Measurements from ENCODE around the gene GPRIN2.

DNA sequence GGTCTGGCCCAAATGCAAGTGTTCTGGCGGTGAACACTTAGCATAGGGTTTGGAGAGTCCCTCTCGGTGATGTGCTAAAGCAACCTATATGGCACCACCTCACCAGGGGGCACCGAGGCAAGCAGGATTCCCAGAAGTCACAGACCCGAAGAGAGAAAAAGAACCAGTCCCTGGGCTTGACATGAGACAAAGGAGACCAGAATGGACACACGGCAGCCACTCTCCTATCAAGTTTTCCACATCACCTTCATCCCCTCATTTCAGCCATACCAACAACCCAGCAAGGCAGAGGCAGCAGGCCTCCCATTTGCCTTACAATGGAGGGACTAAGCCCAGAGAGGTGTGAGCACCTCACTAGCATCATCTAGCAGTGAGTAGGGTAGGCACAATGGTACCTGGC, 19.7 kb downstream of the GPRIN2 start:
- TF ChIP-seq, protein P1, sequence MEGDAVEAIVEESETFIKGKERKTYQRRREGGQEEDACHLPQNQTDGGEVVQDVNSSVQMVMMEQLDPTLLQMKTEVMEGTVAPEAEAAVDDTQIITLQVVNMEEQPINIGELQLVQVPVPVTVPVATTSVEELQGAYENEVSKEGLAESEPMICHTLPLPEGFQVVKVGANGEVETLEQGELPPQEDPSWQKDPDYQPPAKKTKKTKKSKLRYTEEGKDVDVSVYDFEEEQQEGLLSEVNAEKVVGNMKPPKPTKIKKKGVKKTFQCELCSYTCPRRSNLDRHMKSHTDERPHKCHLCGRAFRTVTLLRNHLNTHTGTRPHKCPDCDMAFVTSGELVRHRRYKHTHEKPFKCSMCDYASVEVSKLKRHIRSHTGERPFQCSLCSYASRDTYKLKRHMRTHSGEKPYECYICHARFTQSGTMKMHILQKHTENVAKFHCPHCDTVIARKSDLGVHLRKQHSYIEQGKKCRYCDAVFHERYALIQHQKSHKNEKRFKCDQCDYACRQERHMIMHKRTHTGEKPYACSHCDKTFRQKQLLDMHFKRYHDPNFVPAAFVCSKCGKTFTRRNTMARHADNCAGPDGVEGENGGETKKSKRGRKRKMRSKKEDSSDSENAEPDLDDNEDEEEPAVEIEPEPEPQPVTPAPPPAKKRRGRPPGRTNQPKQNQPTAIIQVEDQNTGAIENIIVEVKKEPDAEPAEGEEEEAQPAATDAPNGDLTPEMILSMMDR (IDR thresholded peaks at IDR 0.05): no peak
- TF ChIP-seq POLR2AphosphoS5 (IDR thresholded peaks at IDR 0.05): no peak
- TF ChIP-seq POLR2A (IDR thresholded peaks at IDR 0.05): no peak
- no peak for TF ChIP-seq EP300 (IDR thresholded peaks at IDR 0.05)
